Measurements from ENCODE around the gene ECI1.

The ECI1 gene

GRCh38 chr16:2233046-2233775, 18.2 kb downstream of the ECI1 start:
- CTCF ChIA-PET, result interaction anchor here (2.0 kb wide), 1 partner anchor 18 kb away, joined by 7 read pairs; the partner anchor contains the start of gene ECI1
- no peak for TF ChIP-seq CTCF (IDR thresholded peaks at IDR 0.05; ENCODE audit: control extremely low read depth, extremely low read depth, low read depth, missing control alignments)

DNA sequence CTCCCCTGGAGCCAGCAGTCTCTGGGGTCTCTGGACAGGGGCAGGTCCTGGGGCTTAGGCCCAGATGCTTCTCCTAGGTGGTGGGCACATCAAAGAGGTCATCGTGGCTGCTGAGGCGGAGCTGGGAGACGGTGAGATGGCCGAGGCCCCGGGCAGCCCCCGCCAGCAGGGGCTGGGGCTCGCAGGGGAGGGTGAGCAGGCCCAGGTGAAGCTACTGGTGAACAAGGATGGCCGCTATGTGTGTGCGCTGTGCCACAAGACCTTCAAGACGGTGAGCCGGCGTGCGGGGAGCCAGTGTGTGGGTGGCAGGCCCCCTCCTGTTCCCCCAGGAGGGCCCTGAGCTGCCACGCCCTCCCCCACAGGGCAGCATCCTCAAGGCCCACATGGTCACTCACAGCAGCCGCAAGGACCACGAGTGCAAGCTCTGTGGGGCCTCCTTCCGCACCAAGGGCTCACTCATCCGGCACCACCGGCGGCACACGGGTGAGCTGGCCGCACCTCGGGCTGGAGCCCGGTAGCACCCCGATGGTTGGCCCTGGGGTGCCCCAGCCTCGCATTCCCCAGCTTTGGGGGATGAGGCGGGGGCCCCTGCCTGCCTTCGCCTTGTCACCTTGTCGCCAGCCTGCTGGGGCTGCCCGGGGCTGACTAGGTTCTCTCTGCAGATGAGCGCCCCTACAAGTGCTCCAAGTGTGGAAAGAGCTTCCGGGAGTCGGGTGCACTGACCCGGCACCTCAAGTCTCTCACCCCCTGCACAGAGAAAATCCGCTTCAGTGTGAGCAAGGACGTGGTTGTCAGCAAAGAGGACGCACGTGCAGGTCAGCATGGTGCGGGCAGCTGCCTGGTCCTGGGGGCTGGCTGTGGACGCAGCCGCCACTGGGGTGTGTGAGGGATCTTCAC, 19.0 kb downstream of the ECI1 start:
- CTCF ChIA-PET, result interaction anchor here (0.6 to 0.7 kb wide), 2 partner anchors 19 to 38 kb away, joined by 3 read pairs; partner anchors contain the start of gene ECI1
- POLR2A ChIA-PET, result interaction anchor here (0.7 kb wide), 1 partner anchor 226 kb away, joined by 3 read pairs; no protein-coding TSS in a partner anchor
- TF ChIP-seq CTCF (IDR thresholded peaks at IDR 0.05; ENCODE audit: control extremely low read depth, extremely low read depth, low read depth, missing control alignments), result no peak
- no peak for DNase-seq (ENCODE audit: extremely low spot score)

More at GRCh38 chr16:2233046-2233775, 18.2 kb downstream of the ECI1 start:
- POLR2A ChIA-PET, result interaction anchor here (0.6 kb wide), 1 partner anchor 32 kb away, joined by 4 read pairs; no protein-coding TSS in a partner anchor
- DNase-seq (ENCODE audit: extremely low spot score), result no peak

- ChIA-PET POLR2A (no interaction called here), CTCF (no interaction called here)
- no peak for TF ChIP-seq CTCF (IDR thresholded peaks at IDR 0.05; ENCODE audit: control extremely low read depth, extremely low read depth, low read depth, missing control alignments)
- no peak for DNase-seq (ENCODE audit: extremely low spot score)
Measured at GRCh38 chr16:2231016-2231931, 20.1 kb downstream of the ECI1 start.

- POLR2A ChIA-PET, result no interaction called here
- CTCF ChIA-PET, result no interaction called here
- TF ChIP-seq CTCF (IDR thresholded peaks at IDR 0.05; ENCODE audit: control extremely low read depth, extremely low read depth, low read depth, missing control alignments), result no peak
- DNase-seq (ENCODE audit: extremely low spot score), result no peak
Measured at GRCh38 chr16:2230376-2230775, 21.0 kb downstream of the ECI1 start.

GRCh38 chr16:2229632-2230250, 21.6 kb downstream of the ECI1 start:
- CTCF ChIA-PET, result no interaction called here
- POLR2A ChIA-PET, result no interaction called here
- no peak for TF ChIP-seq CTCF (IDR thresholded peaks at IDR 0.05; ENCODE audit: control extremely low read depth, extremely low read depth, low read depth, missing control alignments)

More at GRCh38 chr16:2229632-2230250, 21.6 kb downstream of the ECI1 start:
- DNase-seq (ENCODE audit: extremely low spot score), result no peak
